Measurements from ENCODE around the gene SPOUT1.

DNA sequence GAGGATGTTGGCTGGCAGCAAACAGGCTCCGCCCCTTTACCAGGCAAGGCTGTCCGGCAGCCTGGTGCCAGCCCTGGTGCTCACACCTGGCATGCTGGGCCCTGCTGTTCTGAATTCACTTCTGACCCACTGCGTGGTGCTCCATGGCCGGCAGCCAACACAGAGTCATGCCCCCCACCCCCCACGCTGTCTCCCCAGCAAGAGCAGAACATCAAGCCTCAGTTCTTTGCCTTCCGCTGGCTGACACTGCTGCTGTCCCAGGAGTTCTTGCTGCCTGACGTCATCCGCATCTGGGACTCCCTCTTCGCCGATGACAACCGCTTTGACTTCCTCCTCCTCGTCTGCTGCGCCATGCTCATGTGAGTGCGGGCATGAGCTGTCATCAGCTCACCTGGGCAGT lies 23.9 kb downstream of the SPOUT1 start:
- TF ChIP-seq, protein P1, sequence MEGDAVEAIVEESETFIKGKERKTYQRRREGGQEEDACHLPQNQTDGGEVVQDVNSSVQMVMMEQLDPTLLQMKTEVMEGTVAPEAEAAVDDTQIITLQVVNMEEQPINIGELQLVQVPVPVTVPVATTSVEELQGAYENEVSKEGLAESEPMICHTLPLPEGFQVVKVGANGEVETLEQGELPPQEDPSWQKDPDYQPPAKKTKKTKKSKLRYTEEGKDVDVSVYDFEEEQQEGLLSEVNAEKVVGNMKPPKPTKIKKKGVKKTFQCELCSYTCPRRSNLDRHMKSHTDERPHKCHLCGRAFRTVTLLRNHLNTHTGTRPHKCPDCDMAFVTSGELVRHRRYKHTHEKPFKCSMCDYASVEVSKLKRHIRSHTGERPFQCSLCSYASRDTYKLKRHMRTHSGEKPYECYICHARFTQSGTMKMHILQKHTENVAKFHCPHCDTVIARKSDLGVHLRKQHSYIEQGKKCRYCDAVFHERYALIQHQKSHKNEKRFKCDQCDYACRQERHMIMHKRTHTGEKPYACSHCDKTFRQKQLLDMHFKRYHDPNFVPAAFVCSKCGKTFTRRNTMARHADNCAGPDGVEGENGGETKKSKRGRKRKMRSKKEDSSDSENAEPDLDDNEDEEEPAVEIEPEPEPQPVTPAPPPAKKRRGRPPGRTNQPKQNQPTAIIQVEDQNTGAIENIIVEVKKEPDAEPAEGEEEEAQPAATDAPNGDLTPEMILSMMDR (IDR thresholded peaks at IDR 0.05 in 8 of 11, conservative IDR thresholded peaks at IDR 0.05 in 3 of 11), result no peak
- TF ChIP-seq POLR2AphosphoS5 (IDR thresholded peaks at IDR 0.05) (no peak), POLR2A (IDR thresholded peaks at IDR 0.05) (no peak)
